OCI-M2 (cell line): ENCODE measurements around the gene PCA3.

Source experiments
- DNase-seq: peaks from one replicate; lab custom pipeline; 2025; ENCODE audit not compliant: unreplicated experiment; lab: John Stamatoyannopoulos, UW

PCA3 gene

GRCh38 chr9:76756941-76757673 is 7.1 kb upstream of the PCA3 start:
- DNase-seq = no peak

DNA sequence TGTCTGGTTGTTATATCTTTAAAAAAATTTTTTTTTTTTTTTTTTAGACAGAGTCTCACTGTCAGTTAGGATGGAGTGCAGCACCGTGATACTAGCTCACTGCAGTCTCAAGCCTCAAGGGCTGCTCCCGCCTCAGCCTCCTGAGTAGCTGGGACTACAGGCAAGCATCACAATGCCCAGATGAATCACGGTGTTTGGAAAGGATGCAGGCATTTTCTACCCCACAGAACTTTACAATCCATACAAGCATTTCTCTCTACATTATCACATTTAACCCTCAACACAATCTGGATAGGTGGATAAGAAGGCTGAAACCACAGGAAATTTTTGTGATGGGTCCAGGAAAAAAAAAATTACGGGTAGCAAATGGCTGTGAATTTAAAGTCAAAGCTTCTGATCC is 5.8 kb upstream of the PCA3 start:
- DNase-seq = no peak

- no peak for DNase-seq
These were observed 4.5 kb upstream of the PCA3 start for GRCh38 chr9:76759732-76760131.

GRCh38 chr9:76761448-76761847 is 2.8 kb upstream of the PCA3 start:
- no peak for DNase-seq

GRCh38 chr9:76766126-76766525 is 1.9 kb downstream of the PCA3 start:
- DNase-seq = no peak

DNA sequence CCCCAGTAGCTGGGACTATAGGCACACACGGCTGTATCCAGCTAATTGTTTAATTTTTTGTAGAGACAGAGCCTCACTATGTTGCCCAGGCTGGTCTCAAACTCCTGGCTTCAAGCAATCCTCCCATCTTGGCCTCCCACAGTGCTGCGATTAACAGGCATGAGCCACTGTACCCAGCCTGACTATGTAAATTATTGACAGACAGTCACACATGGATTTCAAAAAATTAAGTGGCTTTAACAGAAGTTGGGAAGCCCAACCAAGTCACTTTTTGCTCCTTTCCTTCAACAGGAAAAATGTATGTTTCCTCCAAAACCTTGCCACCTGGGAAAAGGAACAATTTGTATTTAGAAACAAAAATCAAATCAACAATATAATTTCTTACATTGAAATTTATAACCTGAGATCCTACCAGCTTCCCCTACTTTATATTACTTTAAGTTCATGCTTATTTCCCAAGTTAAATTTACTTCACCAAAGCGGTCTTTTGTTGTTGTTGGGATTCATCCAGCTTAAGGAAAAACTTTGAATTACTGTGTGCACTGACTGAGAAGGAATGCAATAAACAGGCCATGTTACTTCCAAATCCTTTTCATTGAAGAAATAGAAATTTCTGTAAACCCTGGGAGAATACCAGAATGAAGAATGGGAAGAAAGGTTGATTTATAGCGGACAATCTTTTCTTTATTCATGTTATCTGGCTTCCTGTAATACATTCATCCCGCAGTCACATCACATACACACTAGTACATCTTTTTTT is 8.6 kb downstream of the PCA3 start:
- no peak for DNase-seq

DNA sequence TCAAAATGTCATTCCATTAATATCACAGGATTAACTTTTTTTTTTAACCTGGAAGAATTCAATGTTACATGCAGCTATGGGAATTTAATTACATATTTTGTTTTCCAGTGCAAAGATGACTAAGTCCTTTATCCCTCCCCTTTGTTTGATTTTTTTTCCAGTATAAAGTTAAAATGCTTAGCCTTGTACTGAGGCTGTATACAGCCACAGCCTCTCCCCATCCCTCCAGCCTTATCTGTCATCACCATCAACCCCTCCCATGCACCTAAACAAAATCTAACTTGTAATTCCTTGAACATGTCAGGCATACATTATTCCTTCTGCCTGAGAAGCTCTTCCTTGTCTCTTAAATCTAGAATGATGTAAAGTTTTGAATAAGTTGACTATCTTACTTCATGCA is 20.6 kb downstream of the PCA3 start:
- no peak for DNase-seq

GRCh38 chr9:76785501-76785900 is 21.3 kb downstream of the PCA3 start:
- no peak for DNase-seq

- no peak for DNase-seq
These were observed 23.4 kb downstream of the PCA3 start for GRCh38 chr9:76787677-76788076.

GRCh38 chr9:76789840-76790239 is 25.6 kb downstream of the PCA3 start:
- no peak for DNase-seq

- DNase-seq = no peak
These were observed 29.7 kb downstream of the PCA3 start for GRCh38 chr9:76793784-76794431.

DNA sequence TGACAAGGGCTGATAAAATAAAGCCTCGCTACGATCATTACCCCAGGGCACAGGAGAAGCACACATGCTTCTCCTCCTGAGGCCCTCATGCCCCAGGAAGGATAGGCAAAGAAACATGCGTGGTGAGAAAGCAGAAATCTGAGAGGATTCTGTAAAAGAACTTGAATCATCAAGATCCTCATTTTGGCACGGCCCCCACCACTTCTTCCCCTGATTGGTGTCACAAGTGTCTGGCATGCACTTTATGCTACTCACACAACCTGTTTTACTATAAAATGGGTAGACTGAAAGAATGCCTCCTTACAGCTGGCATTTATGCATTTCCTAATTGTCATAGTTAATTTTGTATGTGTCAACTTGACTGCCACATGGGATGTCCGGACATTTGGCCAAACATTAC is 32.1 kb downstream of the PCA3 start:
- DNase-seq = no peak

- DNase-seq = no peak
These were observed 34.3 kb downstream of the PCA3 start for GRCh38 chr9:76798527-76798926.

GRCh38 chr9:76799473-76799872 is 35.2 kb downstream of the PCA3 start:
- no peak for DNase-seq

DNA sequence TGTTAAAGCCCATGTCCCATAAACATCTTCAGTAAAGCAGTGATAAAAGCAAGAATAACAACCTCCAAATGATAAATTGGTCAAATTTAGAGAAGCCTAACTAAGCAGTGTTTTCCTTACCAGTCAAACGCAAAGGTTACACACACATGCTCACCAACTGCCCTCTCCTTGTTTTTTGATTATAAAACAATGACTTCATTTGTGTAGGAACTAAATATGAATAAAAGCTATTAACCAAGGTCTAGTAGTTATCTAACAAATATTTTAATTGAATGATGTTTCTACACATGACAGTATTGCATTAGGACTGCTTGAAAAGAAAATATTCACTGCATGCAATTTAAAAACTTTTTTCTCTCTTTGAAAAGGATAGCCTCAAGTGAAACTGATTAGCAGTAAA is 36.7 kb downstream of the PCA3 start:
- no peak for DNase-seq

GRCh38 chr9:76803083-76803482 is 38.8 kb downstream of the PCA3 start:
- no peak for DNase-seq

DNA sequence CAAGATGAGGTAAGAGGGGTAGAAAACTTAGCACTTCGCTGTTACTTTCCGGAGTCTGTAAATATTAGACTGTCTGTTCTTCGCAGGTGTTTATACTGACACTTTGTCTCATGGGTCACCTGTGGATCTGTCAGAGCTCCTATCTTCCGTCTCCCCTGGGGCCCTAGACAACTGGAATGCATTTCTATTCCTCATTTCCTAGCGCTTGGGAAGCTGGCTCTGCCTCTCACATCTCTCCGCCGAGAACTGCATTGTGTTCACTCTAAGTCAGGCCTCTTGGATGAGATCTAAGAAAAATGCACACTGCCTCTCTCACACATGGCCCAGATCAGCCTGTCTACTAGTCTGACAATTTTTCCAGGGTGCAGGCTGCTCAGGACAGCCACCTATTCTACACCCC is 39.5 kb downstream of the PCA3 start:
- DNase-seq = no peak

DNA sequence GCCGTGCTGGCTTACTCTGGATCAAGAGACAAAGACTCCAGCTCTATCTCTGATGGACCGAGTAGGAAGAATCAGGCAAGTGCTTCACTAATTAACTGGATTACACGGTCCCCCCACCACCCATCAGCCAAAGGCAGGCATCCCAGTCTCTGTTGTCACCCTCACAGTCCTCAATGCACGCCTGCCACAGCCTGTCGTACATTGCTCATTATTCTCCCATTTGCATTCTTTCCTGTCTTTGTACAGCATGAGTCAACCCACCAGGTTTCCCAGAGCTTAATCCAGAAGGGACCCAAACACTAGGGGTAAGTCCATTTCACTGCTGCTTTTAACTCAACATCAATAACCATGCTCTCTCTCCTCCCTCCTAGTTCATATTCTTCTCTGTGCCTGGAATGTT is 44.4 kb downstream of the PCA3 start:
- DNase-seq = no peak

- no peak for DNase-seq
These were observed 46.2 kb downstream of the PCA3 start for GRCh38 chr9:76810377-76810957.

GRCh38 chr9:76812591-76812990 is 48.4 kb downstream of the PCA3 start:
- DNase-seq = no peak

DNA sequence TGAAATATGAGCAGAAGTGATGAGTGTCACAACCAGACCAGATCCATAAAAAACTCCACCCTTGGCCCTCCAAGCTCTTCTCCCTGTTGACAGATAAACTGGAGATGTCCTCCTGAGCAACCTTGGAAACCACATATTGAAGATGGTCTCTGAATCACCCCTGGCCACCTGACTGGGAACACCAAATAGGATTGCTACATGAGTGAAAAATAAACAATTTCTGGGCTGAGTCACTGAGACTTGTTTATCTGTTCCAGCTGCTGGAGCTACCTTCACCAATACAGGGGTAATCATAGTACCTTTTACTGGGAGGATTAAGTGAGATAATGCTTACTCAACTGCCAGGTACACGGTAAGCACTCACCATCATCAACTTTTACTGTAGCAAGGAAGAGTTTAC is 53.3 kb downstream of the PCA3 start:
- DNase-seq = no peak

DNA sequence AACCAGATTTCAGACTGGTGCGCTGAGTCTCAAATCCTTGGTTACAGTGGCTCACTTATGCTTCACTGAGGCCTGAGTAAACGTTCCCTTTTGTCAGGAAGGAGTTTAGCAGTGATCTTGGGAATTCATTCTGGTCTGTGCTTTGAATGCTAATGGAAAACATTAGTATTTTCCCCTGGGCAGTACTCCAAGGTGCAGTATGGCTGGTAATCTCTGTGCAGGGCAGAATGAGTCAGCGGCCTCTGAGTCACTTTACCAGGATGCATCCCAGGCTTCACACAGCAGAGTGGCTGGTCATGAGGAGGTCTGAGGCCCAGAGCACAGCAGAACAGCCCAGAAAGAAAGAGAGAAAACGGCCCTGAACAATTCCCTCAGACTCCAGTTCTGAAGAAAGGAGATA is 54.0 kb downstream of the PCA3 start:
- DNase-seq = no peak
